HG03575 (cell line): ENCODE results near the gene SDHA.
"Not testable (repeated sequence)": the region's sequence is repeated elsewhere in the genome, so short reads cannot be mapped to it uniquely, and the experiment has no call there.

Experiments used
- ATAC-seq: cut with Tn5 transposase; IDR thresholded peaks from one replicate; pipeline ENCODE4 v1.9.1; 2021; ENCODE audit not compliant: unreplicated experiment, insufficient number of reproducible peaks, low FRiP score; ENCODE audit errors: extremely low read depth

Gene SDHA

DNA sequence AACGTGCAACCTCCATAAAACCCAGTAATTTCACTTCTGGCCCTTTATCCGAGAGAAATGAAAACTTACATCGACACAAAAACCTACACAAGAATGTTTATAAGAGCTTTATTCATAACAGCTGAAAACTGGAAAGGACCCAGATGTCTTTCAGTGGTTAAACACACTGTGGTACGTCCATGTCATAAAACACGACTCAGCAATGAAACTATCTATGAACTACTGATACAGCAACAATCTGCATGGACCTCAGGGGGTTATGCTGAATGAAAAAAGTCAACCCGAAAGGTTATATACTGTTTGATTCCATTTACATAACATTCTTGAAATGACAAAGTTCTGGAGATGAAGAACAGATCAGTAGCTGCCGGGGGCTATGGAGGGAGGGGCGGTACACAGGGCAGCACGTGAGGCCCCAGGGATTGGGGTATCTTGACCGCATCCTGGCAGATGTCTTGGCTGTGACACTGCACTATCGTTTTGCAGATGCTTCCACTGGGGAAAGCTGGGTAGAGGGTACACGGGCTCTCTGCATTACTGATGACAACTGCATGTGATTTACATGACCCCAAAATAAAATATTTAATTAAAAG, 4.2 kb upstream of the SDHA start:
- no peak for ATAC-seq

DNA sequence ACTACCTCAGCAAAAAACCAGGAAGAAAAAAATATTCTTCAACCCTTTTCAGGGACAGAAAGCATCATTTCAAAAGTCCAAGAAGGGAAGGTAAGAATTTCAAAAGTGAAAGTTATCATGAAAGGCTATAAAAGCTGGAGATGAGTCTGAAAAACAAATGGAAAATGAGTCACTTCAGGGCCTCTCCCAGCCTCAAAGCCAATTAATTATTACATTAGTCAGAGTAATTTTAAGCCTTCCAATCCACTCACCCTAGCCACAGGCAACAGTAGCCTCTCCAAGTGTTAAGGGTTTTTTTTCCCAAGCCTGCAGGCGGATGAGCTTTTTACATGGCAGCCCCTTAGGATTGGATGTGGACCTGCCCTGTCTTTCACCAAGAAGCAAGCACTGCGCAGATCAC, 2.9 kb upstream of the SDHA start:
- not testable (repeated sequence) for ATAC-seq

DNA sequence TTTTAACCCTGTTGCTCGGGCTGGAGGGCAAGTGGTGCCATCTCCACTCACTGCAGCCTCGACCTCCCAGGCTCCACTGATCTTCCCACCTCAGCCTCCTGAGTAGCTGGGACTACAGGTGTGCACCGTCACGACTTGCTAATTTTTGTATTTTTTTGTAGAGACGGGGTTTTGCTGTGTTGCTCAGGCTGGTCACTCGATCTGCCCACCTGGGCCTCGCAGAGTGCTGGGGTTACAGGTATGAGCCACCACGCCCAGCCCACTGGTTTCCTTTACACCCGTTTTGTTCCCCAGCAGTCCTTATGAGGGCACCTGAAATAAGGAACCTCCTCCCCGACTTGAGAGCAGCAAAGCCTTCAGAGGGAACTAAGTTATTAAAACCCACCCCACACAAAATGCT, 2.0 kb upstream of the SDHA start:
- ATAC-seq: not testable (repeated sequence)

DNA sequence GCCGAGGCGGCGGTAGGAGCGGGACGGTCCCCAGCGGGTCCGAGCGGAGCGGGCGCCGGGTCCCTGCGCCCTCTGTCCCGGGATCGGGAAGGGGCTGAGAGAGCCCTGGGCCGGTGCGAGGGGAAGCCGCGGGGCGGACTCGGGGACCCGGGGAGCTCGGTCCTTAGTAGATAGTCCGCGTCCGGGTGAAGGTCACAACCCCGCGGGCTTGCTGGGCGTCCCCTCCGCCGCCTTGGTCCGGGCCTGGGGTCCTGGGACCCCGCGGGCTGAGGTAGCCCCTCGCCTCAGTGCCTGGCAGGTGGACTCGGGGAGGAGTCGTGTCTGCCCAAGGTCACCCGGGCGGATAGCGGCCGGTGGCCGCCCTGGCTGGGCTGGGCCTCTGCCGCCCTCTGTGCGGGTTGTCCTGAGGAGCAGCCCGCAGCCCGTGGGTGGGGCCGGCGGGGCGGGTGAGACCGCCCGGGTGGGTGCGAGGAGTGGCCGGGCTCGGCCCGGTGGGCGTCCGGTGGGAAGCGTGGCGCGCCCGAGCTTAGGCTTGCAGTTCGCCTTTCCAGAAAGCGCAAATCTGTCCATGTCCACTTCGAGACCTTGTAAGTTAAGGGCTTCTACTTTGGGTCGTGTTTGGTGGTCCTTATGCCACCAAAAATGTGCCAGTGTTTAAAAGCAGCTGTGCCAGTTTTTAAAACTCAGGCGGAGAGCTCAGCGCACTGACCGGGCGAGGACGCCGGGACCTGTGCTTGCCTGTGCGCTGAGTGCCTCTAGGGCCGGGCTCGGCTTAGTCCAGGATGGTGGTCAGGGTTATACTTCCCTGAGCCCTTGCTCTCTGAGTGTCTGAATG, 554 bp downstream of the SDHA start:
- no peak for ATAC-seq

DNA sequence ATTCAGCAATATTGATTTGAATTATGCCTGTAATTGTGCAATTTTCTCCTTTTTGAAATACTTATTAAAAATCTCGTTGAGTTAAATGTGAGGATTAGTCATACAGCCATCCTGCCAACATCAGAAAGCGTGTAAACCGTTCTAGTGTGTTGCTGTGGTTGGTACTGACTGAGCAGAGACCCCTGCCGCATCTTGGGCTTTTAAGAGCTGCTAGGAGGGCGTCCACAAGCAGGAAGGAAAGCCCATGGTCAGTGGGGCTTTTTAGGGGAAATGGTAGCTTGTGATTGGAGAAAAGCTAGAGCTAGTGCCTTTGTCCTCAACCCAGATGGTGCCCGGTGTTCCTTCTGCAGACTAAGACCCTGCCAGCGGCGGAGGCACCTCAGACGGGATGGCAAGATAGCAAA, 1.3 kb downstream of the SDHA start:
- ATAC-seq: no peak

DNA sequence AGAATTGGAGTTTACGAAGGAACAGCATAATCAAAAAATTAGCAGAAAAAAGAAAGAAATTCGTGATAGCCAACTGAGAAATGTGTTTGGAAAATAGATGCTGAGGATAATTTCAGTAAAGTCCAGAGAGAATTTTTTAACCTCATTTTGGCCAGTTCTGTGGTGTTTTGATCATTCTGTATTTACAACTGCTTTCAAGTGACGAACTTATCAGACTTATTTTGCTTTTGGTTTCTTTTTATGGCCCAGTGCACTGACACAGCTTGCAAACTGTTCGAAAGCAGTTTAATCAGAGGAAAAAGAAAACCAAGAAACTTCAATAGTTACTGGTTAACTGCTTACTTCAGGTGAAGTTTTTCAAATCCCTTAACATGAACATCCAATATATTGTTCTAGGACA, 1.9 kb downstream of the SDHA start:
- ATAC-seq: no peak

DNA sequence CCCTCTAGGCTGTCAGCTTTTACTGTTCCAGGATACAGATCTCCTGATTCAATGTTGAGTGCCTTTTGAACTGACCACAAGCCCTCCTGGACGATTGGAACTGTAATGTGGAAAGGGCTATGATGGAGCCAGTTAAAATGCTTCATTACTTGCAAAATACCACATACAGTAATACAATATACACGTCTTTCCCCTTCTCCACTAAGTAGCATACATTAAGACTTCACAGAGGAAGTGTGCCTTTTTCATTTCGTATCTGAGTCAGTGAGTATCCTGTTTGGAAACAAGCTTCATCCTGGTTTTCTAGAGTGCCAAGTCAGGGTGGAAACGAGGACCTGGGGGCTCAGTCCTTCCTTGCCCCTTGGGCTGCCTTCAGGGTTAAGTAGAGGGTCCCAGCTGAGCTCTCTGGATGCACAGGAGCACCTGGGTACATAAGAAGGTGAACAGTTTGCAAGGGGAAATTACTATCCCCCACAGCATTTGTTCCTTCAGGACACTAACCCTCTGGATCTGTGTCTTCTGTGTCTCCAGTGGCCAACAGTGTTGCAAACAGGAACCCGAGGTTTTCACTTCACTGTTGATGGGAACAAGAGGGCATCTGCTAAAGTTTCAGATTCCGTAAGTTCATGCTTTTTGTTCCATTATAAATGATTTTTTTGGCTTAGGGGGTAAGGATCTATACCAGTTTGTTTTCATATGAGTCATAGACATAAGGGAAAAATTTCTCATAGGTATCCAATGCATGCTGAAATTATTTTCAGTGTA, 5.0 kb downstream of the SDHA start:
- not testable (repeated sequence) for ATAC-seq

DNA sequence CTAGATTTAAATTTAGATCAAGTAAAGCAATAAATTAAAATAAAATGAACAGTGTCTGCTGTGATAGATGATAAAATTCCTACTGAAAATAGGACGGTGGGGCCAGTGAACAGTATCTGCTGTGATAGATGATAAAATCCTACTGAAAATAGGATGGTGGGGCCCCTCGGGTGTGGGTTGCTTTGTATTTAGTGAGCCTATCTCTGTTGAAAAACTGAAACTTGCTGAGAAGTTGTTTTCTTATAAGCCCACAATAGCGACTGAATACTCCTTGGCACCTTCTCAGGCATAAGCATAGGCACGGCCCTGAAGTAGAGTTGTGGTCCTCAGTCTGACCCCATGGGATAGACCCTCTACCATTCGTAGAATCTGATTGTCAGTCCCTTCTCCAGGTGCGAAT, 5.7 kb downstream of the SDHA start:
- ATAC-seq: no peak

DNA sequence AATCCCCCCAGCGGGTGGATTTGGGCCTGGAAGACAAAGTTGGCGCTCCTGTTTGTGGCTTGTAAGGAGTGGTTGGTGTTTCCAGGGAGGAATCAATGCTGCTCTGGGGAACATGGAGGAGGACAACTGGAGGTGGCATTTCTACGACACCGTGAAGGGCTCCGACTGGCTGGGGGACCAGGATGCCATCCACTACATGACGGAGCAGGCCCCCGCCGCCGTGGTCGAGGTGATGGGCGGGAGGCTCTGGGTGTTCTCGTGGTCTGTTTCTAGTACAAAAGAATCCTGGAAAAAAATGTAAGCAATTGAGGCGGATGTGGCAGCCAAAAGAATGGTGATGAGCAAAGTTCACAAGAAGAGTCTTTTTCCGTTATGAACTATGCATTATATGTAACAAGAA, 7.2 kb downstream of the SDHA start:
- no peak for ATAC-seq

DNA sequence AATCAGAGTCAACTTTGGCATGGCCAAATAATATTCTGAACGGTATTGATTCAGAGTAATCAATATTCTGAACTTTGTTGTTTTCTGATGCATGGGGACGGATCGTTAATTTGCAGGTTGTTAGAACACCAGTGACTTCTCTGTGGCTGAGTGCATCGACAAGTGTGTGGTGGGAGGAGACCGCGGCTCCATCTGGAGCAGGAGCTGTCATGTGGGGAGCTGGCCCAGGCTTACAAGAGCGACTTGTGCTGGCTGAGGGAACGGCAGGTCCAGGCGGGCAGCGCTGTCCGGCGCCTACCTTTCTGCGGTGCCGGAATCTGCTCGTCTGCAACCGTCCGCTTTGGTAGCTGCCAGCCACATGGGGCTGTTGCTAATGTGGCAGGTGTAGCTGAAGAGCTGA, 9.3 kb downstream of the SDHA start:
- not testable (repeated sequence) for ATAC-seq

DNA sequence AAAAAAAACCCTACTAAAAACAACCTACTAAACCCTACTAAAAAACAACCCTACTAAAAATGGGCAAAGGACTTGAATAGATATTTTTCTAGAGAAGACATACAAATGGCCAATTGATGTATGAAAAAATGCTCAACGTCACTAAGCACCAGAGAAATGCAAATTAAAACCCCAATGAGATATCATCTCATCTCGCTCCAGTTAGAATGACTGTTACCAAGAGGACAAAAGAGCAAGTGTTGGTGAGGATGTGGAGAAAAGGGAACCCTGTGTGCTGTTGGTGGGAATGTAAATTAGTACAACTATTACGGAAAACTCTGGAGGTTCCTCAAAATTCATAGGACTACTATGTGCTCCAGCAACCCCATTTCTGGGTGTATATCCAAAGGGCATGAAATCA, 10.8 kb downstream of the SDHA start:
- no peak for ATAC-seq

DNA sequence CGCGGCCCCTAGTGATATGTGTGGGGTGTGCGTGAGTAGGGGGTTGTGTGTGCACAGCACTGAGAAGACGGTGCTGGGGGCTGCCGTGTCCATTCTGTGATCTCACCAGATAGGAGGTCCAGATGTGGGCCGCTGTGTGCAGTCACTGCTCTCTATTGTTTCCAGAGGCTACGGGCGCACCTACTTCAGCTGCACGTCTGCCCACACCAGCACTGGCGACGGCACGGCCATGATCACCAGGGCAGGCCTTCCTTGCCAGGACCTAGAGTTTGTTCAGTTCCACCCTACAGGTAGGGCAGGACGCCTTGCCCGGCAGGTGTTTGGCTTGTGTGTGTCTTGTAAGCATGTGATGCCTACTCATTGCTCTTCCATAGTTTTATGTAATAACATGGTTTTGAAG, 12.6 kb downstream of the SDHA start:
- ATAC-seq: no peak

DNA sequence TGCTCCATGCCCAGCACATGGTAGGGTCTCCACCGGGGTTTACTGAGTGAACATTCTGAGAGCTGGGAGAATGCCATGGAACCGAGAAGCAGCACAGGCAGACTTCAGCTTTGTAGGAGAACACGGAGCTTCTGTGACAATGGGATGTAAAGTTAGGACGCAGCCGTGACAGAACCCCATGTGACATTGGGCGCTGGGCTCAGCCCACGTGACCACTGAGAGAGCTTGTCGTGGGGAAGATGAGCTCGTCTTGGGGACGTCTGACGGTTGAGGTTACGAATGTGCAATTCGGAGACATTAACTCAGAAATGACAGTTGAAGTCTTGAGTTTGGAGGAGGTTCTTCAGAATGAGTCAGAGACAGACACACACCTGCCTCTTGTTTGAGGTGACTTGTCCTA, 13.5 kb downstream of the SDHA start:
- ATAC-seq: no peak

DNA sequence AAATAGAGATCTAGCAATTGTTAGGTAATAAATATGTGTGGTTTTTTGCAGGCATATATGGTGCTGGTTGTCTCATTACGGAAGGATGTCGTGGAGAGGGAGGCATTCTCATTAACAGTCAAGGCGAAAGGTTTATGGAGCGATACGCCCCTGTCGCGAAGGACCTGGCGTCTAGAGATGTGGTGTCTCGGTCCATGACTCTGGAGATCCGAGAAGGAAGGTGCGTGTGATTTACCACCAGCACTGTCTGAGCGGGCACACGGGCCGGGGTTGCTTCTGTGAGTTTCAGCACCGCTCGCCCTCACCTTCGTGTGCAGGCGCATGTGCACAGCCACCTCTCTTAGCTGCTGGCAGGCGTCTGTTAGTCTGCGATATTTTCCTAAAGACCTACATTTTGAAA, 15.3 kb downstream of the SDHA start:
- ATAC-seq: not testable (repeated sequence)

DNA sequence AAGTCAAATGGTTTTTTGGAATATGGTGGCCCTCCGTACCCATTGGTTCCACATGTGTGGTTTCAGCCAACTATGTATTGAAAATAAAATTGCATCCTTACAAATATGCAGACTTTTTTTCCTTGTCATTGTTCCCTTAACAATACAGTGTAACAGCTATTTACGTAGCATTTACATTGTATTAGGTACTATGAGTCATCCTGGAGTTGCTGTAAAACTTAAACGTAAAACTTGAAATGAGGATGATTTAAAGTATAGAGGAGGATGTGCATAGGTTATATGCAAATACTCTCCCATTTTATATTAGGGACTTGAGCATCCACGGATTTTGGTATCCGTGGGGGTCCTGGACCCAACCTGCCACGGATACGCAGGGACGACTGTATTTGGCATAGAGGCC, 16.3 kb downstream of the SDHA start:
- ATAC-seq: no peak

DNA sequence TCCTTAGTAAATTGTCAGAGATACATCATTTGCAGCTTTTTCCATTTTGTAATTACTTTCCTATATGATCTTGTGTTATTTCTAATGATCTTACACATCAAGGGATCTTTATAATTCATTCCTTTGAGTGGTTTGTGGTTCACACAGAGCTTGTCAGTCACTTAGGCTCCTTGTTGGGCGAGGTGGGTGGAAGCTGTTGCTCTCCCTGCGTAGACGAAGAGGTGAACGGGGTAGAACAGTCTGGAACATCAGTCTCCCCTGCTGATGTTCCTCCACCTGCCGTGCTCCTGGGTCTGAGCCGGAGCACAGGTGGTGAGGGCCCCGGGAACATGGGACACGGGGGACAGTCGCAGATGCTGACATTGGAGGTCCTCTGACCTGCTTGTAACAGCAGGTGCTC, 17.4 kb downstream of the SDHA start:
- ATAC-seq: not testable (repeated sequence)

DNA sequence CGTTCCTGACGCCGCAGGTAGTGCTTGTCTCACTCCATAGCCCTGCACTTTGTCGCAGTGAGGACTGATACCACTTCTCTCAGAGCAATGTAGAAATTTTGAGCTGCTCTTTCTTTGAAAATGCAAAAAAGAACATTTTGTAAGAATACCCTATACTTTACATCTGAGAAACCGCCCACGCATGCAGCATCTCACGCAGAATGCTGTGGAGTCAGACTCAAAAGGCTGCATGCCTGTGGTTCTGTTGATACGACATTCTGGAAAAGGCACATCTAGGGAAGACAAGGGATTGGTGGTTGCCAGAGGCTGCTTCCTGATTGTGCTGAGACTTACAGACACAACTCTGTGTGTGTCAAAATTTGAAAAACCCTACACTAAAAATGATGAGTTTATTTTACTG, 19.8 kb downstream of the SDHA start:
- ATAC-seq: not testable (repeated sequence)

DNA sequence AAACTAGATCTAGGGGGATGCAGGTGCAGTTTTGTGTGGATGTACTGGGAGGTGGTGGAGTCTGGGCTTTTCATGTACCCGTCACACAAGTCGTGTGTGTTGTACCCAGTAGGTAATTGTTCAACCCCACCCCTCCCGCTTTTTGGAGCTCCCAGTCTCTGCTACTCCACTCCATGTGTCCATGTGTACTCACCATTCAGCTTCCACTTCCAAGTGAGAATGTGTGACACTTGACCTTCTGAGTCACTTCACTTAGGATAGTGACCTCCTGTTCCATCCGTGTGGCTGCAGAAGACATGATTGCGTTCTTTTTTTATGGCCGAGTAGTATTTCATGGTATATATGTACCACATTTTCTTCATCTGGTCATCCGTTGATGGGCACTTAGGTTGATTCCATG, 22.4 kb downstream of the SDHA start:
- ATAC-seq: not testable (repeated sequence)

DNA sequence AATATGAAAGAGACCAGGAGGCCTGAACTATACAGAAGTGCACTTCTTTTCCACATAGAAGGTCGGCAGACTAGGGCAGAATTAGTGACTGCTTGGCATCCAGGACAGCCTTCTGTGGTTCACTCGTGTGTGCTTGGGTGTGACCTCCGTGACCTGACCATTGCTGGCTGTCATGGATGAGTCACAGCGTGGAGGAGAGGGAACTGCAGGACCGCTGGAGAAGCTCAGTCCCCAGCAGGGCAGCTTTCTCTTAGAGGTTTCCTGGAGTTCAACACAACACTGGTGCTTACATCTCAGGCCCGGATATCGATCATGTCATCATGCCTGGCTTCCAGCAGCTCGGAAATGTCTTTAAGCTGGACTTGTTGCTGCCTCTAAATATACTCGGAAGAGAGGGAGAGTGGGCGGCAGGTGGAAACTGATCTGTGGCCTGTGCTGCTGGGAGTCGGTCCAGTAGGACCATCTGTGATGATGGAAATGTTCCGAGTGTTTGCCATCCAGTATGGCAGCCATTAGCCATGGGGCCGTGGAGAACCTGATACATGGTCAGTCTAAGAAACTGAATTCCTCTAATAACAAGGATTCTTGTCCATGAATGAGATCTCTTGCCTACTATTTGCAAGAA, 23.0 kb downstream of the SDHA start:
- ATAC-seq: not testable (repeated sequence)
